Breast epithelium (tissue), 3 donors: ENCODE measurements around the gene THNSL1.

Source experiments
- POLR2AphosphoS5 ChIP-seq, 3 donors: sonication (generic); formaldehyde crosslinking; IDR thresholded peaks; one replicate each; pipeline ENCODE4 v1.6.1; 2017; ENCODE audit warnings: antibody characterized with exemption in 3 of 3
- TF ChIP-seq, protein P1 (sequence below), 3 donors: fragments of 450-650 bp; IDR thresholded peaks; one replicate each; pipeline ENCODE4 v1.5.1; 2016 to 2017; ENCODE audit warnings: antibody characterized with exemption in 3 of 3, mild to moderate bottlenecking in 3 of 3, moderate library complexity in 3 of 3

DNA sequence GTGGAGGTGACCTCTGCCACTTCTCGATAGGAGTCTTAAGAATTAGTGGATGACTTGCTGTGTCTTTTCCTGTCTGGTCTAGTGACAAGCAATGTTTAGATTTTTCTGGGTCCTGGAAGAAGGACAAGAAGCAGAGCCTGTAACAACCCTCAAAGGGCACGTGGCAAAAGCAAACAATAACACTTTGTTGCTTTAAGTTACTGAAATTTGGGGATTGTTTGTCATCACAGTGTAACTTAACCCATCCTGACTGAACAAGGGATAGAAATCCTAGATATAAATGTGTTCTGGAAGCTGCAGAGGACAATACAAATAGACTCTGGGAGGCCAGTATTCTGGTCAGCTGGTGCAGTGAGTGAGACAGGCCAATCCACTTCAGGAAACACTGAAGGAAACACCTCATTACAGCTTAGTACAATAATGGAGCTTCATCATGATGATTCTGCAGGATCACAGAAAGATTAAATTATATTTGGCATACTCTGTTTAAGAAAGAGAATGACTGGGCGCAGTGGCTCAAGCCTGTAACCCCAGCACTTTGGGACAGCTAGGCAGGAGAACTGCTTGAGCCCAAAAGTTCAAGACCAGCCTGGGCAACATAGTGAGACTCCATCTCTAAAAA is 23.8 kb upstream of the THNSL1 start:
- TF ChIP-seq, protein P1, sequence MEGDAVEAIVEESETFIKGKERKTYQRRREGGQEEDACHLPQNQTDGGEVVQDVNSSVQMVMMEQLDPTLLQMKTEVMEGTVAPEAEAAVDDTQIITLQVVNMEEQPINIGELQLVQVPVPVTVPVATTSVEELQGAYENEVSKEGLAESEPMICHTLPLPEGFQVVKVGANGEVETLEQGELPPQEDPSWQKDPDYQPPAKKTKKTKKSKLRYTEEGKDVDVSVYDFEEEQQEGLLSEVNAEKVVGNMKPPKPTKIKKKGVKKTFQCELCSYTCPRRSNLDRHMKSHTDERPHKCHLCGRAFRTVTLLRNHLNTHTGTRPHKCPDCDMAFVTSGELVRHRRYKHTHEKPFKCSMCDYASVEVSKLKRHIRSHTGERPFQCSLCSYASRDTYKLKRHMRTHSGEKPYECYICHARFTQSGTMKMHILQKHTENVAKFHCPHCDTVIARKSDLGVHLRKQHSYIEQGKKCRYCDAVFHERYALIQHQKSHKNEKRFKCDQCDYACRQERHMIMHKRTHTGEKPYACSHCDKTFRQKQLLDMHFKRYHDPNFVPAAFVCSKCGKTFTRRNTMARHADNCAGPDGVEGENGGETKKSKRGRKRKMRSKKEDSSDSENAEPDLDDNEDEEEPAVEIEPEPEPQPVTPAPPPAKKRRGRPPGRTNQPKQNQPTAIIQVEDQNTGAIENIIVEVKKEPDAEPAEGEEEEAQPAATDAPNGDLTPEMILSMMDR (IDR thresholded peaks at IDR 0.05), result no peak
- no peak for TF ChIP-seq POLR2AphosphoS5 (IDR thresholded peaks at IDR 0.05)
